Left ventricle myocardium superior (tissue), 1 donor: ENCODE measurements around the gene SETD9. TPM values are rescaled to one million over a fixed set of nuclear protein-coding genes. Genes with fewer than 3 reads are reported as not detected.

Source experiments
- ATAC-seq: fragments of 200-7000 bp; cut with Tn5 transposase; one replicate; pipeline ENCODE4 v1.9.1; 2020; ENCODE audit warnings: mild to moderate bottlenecking, moderate library complexity
- DNase-seq: peaks from one replicate; pipeline ENCODE4 v3.0.0-alpha.2; 2020
- intact Hi-C: fragments of 100-400 bp; cut with micrococcal nuclease; formaldehyde crosslinking; loops from one replicate; pipeline ENCODE4 v1.11.0; 2022
- total RNA-seq: library from RNA; stranded (reverse); fragmentation: NEBNext Ultra II Directional; extraction: Animal tissue kit (Norgen Biotek cat#: 25700); gene quantifications from one replicate; pipeline ENCODE4 v1.2.1, GENCODE V29; 2021
- donor health status: DM: no; HTN: yes; CAD: no; lungs with severe emphysema.

The SETD9 gene
- total RNA-seq, 1 donor from 2014 or later, result 18.9 TPM

DNA sequence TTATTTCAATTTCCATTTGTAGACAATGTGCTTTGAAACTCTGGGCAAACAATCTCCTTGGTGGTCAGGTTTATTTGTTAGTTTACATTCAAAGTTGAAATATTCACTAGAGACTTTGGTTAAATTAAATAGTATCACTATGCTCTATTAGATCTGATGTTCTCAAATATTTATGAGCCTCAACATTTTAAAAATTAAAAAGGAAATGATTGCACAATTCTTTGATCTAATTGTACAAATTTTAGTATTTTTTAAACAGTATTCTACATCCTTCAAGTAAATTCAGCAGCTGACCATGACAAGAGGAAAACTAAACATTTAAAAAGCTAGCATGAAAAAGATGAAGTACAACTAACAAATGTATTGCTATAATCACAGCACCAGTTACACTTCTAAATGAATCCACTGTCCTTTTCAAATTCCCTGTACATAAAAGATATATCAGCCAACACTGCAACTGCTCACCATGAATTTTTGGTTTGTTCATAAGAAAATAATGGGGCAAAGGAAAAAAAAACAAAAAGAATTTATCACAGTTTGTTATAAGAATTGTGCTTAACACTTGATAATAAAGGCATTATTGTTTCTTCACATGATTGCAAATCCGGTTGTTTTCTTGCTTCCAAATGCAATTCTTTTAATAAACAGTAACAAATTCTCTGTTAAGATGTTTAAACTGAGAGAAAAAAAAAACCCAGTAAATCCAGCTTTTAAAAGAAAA lies 10.7 kb downstream of the SETD9 start:
- DNase-seq (no peak), ATAC-seq (no peak)
- intact Hi-C loops, result no loop called here

DNA sequence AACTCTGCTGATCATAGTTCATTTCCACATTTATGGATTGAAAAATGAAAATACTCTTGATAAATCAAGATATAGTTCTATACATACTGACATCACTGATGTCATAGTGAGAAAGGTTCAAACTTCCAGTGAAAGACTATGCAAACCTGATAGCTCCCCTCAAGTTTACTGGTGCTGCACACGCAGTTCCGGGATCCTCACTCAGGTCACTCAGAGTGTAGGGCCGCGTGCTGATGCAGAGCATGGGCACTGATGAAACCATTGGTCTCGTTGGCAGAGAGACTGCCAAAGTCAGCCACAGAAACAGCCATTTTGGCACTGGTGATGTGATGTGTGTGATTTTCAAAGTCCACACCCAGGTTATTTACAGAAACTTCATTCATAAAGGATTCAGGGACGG lies 13.5 kb downstream of the SETD9 start:
- DNase-seq, result no peak
- ATAC-seq, result no peak
- intact Hi-C loops, result no loop called here

DNA sequence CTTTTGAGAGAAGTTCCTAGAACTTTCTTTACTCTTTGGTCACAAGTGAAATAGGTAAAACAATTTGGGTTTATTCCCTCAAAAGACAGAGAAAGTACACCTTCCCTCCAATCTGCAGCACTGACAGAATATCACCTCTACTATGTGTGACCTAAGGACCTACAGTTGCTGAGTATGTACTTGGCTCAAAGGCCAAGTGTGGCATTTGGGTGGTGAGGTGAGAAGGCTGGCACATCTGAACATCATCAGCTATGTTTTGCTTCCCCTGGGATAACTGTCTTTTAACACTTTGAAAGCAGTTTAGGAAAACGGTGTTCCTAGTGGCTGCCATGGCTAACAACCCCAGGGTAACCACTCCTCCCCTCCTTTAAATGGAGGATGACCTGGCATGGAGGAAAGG lies 24.9 kb downstream of the SETD9 start:
- intact Hi-C loops, result no loop called here
- no peak for DNase-seq
- peak; percentile 82 for ATAC-seq

DNA sequence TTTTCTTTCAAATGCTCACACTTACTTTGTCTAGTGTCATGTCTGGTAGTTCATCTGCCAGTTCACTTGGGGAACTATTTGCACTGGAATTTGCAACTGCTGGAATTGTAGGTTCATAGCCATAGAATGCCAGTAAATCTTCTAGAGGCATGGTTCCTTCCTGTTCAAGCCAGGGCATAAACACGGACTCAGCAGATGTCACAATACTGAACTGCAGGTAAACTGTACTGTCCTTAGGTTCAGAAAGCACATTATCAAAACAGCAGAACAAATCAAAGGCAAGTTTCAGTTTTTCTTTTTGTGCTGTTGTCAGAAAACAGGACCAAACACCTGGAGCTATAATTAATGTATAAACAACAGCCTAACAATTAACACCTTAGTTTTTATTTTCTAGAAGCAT lies 29.5 kb downstream of the SETD9 start:
- ATAC-seq, result no peak
- intact Hi-C loops, result no loop called here
- no peak for DNase-seq

DNA sequence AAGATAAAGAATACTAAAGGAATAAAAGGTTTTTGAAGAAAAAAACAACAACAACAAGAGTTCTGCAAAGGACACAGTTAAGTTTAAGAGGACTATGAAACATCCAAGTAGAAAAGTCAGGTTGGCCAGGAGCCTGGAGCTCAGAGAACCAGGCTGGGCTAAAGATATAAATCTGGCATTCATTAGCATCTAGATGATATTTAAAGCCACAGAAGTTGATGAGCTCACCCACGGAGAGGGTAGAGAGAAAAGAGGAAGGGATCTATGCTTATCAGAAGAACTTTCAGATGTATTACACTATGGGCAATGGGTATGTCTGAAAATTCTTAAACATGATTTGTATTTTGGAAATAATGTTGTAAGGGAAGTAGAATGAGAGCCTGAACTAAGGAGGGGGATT lies 32.6 kb downstream of the SETD9 start:
- DNase-seq (no peak), ATAC-seq (no peak)
- intact Hi-C loops, result no loop called here

DNA sequence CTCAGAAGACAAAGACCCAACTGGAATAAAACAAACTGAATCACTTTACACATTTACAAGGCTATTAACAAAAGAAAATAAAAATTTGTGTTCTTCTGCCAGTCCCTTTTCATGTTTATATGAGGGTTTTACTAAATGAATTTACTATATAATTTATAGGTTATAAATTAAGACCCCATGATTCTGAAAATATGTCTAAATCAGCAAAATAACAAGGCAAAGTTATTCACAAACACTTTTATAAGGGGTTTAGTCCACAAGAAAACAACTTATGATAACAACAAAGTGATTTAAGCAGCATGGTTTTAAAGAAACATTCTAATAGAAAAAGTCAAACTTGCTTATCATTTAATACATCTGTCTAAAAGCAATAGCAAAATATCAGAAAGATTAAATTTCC lies 37.7 kb downstream of the SETD9 start:
- intact Hi-C loops, result no loop called here
- no peak for ATAC-seq

DNA sequence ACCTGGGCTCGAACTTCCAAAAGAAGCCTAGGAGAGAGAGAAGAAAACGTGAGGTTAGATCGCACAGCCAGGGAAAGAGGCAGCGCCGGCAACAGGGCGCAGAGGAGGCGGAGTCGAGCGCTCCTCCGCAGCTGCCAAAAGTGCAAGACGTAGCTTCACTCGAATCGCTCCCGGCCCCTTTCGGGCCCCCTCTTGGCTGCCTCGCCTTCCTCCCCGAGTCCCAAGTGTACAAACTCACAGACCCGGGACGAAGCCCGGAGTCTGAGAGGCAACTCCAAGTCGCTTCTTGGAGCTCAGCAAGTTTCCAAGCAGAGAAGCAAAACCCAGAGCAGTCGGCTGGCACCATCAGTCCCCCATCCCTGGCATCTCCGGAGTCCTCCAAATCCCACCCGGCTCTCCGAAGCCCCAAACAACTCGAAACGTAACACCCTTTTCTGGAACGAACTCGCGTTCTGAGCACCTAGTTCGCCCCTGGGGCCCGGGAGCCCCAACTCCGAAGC lies 41.3 kb downstream of the SETD9 start:
- intact Hi-C loops, result no loop called here
- DNase-seq, result peak; percentile 79
- ATAC-seq, result peak; percentile 82

More for the DNA sequence above, 37.7 kb downstream of the SETD9 start:
- no peak for DNase-seq

DNA sequence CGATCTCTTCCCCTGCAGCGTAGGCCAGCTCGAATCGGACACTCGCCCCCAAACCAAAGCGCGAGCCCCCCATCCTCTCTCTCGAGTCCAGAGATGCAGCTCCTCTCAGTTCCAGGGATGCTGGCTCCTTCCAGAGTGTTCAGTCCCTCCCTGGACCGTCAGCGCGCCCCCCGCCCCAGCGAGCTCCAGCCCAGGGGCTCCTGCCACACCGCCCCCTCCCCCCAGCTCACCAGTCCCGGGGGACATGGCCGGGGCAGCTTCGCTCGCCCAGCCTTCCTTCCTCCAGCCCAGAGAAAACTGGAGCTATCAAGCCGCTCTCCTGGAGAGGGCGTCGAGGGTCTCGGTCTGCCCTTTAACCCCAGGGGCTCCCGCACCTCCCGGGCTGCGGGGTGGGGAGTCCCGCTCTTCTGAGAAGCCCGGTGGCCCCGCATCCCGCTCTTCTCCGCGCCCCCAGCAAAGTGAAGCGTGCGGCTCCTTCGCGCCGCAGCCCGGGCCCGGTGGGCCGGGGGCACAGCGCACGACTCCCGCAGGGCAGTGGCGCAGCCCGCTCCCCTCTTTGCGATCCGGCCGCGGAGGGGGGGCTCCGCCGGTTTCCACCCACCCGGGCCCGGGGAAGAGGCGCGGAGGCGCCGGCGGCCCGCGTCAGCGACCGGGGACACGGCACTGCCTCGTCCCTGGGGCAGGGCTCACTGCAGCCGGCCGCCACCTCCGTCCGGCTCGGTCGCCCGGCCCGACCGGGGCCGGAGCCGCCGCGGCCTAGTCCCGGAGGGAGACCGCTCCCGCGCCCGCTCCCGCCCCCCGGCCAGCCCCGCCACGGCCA lies 41.9 kb downstream of the SETD9 start:
- intact Hi-C loops, result no loop called here
- DNase-seq (peak; percentile 48), ATAC-seq (peak; percentile 57)

DNA sequence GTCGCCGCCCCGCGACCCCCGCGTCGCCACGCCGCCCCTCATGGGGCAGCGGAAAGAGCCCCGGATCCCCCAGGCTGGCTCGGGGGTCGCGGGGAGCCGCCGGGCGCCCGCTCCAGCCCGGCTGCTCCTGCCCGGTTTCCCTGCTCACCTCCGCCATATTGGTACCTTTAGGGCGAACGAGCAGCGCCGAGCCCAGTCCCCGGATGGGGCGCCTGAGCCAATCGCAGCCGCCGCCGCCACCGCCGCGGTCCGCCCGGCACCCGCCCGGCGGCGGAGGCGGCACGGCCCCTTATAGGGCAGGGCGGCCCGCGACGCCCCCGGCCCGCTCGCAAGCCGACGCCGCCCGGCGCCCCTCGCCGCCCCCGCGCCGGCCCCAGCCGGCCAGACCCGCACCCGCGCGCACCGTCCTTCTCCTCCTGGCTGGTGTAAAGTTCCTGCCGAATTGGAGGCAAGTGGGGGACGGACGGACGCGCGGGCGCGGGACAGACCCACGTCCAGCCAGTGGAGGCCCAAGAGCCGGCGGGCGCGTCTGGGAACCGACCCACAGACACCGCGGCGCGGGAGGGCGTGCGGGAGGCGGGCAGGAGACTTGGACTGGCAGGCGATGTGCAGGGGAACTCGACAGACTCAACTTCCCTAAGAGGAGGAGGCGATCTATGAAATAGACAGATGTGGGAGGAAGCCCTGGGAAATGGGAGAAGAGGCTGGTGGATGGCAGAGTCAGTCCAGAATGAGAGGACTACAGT lies 42.7 kb downstream of the SETD9 start, which contains the start of gene MIER3:
Gene MIER3, minus strand, starts transcription at position 178 of the 746 bp plus-strand sequence. Its CDS starts 21 bp downstream, at position 157.
- peak; percentile 97 for ATAC-seq
- intact Hi-C loops, result no loop called here

DNA sequence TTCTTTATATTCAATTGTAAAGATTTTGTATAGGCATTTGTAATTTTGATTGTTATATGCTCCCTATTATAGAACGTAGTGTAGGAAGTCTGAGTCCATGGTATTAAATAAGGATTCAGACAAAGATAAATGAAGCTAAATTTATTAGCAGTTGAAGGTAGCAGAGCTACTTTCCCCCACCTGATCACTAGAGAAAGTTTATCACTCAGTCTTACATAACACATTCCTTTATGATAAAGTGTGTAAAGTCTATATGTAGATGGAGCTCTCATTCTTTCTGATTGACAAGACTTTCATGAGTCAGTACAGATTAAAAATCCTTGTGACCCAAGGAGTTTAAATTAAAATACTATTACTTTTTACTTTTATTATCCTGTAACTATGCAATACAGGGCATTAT lies 44.9 kb downstream of the SETD9 start:
- intact Hi-C loops, result no loop called here
- no peak for ATAC-seq

More for the DNA sequence above, 42.7 kb downstream of the SETD9 start, which contains the start of gene MIER3:
- DNase-seq, result peak; percentile 88

DNA sequence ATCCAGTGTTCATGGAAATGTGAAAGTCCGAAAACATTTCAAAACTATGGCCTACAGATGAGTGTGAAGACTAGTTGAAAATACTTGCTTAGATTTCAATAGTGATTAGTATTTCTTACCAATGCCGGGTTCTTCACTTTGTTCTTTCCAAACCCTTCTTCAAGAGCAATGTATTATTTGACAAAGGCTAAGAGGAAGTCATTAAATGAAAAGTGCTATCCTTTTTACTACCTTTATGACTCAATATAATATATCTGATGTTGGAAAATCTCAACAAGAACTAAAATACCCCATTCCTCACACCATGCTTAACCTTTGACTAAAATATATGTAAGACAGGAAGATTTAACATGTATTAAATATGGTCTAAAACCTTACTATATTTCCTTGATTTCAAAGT lies 49.2 kb downstream of the SETD9 start:
- DNase-seq (no peak), ATAC-seq (no peak)
- intact Hi-C loops, result no loop called here

More for the DNA sequence above, 44.9 kb downstream of the SETD9 start:
- no peak for DNase-seq

DNA sequence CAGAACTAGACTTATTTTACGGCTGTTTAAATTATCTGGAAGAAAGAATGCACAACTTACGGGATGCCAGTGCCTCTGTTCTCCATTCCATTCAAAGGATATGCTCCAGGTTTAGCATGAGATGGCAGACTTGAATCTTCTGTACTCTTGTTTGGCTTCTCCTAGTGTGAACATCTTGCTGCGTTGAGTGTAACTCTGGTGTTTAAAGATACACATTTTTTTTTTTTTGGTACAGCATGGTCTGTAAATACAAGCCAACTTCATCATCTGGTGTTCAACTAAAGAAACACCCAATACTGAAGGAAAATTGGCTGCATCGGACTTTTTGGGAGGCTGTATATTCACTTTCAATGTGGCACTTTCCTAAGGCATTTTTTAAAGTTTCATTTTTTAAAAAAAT lies 49.9 kb downstream of the SETD9 start:
- intact Hi-C loops, result no loop called here
- no peak for ATAC-seq

DNA sequence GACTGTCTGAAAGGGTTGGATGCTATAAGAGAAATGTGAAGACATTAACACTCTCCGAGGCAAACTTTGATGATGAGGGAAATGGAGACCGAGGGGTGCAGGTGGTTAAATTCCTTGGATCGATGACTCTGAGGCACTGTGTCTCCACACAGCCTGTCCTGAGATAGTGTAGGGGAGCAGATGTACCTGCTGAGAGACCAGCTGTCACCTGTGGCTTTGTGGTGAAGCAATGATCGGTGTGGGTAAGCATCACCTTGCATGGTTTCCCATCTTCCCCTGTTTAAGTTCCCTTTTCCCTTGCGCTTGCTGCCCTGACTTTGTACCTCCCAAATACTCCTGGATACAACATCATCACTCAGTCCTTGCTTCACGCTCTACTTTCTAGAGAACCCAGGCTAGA lies 52.4 kb downstream of the SETD9 start:
- intact Hi-C loops, result no loop called here
- ATAC-seq (no peak), DNase-seq (no peak)

More for the DNA sequence above, 49.9 kb downstream of the SETD9 start:
- no peak for DNase-seq

DNA sequence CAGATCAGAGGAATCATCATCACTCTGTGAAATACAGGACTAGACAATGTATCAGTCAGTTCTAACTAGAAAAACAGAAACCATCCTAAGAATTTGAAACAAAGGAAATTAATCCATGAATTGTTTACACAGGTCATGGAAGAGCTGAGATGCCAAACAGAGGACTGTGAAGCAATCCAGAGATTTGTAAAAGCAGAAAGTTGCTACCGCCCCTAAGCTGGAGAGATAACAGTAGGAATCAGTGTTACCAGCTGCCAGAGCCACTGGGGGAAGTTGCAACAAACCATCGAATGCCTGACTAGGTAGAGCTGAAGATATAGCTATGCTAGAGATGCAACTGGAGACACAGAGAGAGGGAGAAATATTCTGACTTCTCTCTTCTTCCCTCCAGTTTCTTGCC lies 52.9 kb downstream of the SETD9 start:
- intact Hi-C loops, result no loop called here
- no peak for DNase-seq
- no peak for ATAC-seq

DNA sequence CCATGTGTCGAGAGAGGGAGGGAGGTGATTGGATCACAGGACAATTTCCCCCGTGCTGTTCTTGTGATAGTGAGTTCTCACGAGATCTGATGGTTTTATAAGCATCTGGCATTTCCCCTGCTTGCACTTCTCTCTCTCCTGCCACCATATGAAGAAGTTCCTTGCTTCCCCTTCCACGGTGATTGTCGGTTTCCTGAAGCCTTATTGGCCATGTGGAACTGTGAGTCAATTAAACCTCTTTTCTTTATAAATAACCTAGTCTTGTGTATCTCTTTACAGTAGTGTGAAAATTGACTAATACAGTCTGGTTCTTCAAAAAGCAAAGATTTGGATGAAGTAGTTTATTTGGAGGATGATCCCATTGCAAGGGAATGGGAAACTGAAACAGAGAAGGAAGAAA lies 53.9 kb downstream of the SETD9 start:
- intact Hi-C loops, result no loop called here
- ATAC-seq (no peak), DNase-seq (no peak)

DNA sequence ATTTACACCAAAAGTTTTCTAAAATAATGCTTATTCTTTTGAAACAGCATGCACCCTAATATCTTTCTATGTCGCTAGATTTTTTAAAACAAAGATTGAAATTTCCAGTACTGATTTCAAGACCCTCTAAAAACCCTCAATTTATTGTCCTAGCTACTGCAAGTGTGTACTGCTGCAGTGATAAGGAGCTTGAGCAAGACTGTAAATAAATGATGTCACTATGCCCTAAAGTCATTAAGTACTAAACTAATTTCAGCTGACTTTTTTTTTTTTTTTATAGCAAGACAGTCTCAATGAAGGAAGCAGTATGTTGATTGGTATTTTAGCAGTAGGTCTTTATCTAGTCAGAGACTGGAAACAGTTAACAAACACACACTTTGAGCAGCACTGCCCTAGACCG lies 54.8 kb downstream of the SETD9 start:
- DNase-seq, result no peak
- ATAC-seq, result no peak
- intact Hi-C loops, result no loop called here
